T-helper 1 cell treated with Interleukin-12 subunit alpha and Interleukin-12 subunit beta and Interleukin-4 antibody, amounts not matched to agents 30 μg/mL and 1 μg/mL, for 36 hours (primary cell): ENCODE data around the gene NFATC1.

Experiments
- H3K27ac Mint-ChIP-seq: one replicate; pipeline ENCODE4 v1.8.0; 2021; ENCODE audit warnings: mild to moderate bottlenecking, mixed read lengths
- H3K27me3 Mint-ChIP-seq: one replicate; pipeline ENCODE4 v1.8.0; 2021; ENCODE audit warnings: low read depth, mixed read lengths
- H3K36me3 Mint-ChIP-seq: one replicate; pipeline ENCODE4 v1.8.0; 2021; ENCODE audit warnings: low read depth, mixed read lengths
- H3K4me1 Mint-ChIP-seq: one replicate; pipeline ENCODE4 v1.8.0; 2021; ENCODE audit warnings: low read depth, mixed read lengths
- H3K4me3 Mint-ChIP-seq: one replicate; pipeline ENCODE4 v1.8.0; 2021; ENCODE audit warnings: mild to moderate bottlenecking, moderate library complexity, mixed read lengths
- H3K9me3 Mint-ChIP-seq: one replicate; pipeline ENCODE4 v1.8.0; 2021; ENCODE audit warnings: mixed read lengths

The NFATC1 gene

DNA sequence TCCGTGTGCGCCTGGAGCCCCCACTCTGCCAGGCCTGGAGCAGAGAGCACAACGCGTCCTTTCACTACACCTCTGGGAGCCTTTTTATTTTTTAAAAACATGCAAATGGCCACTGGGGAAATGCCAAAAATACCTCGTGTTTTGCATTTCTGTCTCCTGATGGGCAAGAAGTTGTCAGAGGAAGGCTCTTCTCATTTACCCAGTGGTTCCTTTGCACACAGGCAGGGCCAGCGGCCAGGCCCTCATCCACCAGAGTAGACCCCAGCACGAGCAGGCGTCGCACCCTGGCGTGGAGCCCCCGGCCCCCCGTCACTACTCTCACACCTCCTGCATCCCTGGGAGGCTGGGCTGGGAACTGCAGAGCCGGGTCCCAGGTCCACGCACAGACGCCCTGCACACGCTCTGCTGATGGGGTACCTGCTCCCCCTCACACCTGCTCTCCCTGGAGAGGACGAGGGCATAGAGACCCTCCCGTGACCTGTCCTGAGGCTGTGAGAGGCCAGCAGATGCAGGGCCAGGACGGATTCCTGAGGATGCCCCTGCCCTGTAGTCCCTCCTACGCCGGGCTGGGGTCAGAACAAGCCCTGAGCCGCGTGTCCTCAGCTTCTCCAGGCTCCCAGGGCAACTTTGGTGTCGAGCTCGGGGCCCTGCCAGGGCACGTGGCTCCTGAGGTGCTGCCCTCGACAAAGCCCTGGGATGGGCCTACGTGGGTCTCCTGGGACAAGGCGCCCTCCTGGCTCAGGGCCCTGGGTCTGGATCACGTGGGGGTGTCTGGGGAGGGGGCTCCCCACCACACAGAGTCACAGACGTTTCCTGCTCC lies 65.0 kb downstream of the NFATC1 start:
- peaks cover 4% of the 10 kb centered on the region for H3K36me3 Mint-ChIP-seq
- H3K4me3 Mint-ChIP-seq = no peak overlapping the region
- no peak overlapping the region for H3K27ac Mint-ChIP-seq
- H3K9me3 Mint-ChIP-seq = no peaks in the 10 kb centered on the region
- no peaks in the 10 kb centered on the region for H3K27me3 Mint-ChIP-seq
- no peaks in the 10 kb centered on the region for H3K4me1 Mint-ChIP-seq

- no peak overlapping the region for H3K27ac Mint-ChIP-seq
- H3K4me1 Mint-ChIP-seq = no peaks in the 10 kb centered on the region
- H3K36me3 Mint-ChIP-seq = peaks cover 5% of the 10 kb centered on the region
- no peaks in the 10 kb centered on the region for H3K27me3 Mint-ChIP-seq
- no peak overlapping the region for H3K4me3 Mint-ChIP-seq
- no peaks in the 10 kb centered on the region for H3K9me3 Mint-ChIP-seq
These were observed 65.9 kb downstream of the NFATC1 start for GRCh38 chr18:79461627-79462026.

DNA sequence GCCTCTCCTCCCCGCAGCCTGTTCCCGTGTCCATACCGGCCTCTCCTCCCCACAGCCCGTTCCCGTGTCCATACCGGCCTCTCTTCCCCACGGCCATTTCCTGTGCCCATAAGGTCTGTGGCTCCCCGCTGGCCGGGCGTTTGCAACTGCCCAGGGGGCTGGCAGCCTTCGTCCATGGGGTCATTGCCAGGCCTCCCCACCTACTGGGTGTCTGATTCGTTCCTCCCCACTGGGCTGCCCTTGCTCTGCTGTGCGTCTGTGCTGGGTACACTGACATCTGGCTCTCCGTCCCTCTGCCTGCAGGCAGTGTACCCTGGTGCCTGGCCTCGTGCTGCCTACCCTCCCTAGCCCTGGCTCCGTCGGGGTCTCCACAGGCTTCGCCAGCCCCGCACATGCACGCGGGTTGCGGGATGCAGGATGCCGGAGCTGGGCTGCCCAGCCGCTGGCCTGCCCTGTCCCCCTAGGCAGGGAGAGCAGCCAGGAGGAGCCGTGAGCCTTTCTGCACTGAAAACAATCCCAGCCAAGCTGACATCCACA lies 67.8 kb downstream of the NFATC1 start:
- H3K27ac Mint-ChIP-seq = no peak overlapping the region
- H3K27me3 Mint-ChIP-seq = no peaks in the 10 kb centered on the region
- no peaks in the 10 kb centered on the region for H3K9me3 Mint-ChIP-seq
- H3K4me1 Mint-ChIP-seq = peaks cover 3% of the 10 kb centered on the region
- H3K36me3 Mint-ChIP-seq = peaks cover 7% of the 10 kb centered on the region
- H3K4me3 Mint-ChIP-seq = no peak overlapping the region

- Mint-ChIP-seq H3K36me3 (peaks cover 11% of the 10 kb centered on the region), H3K4me3 (no peak overlapping the region), H3K27ac (no peak overlapping the region), H3K9me3 (no peaks in the 10 kb centered on the region), H3K4me1 (peaks cover 3% of the 10 kb centered on the region), H3K27me3 (no peaks in the 10 kb centered on the region)
These were observed 69.8 kb downstream of the NFATC1 start for GRCh38 chr18:79465392-79465991.

- peaks cover 12% of the 10 kb centered on the region for H3K36me3 Mint-ChIP-seq
- no peaks in the 10 kb centered on the region for H3K27me3 Mint-ChIP-seq
- no peak overlapping the region for H3K27ac Mint-ChIP-seq
- H3K9me3 Mint-ChIP-seq = no peaks in the 10 kb centered on the region
- H3K4me1 Mint-ChIP-seq = peaks cover 3% of the 10 kb centered on the region
- H3K4me3 Mint-ChIP-seq = no peak overlapping the region
These were observed 70.9 kb downstream of the NFATC1 start for GRCh38 chr18:79466591-79466990.

- H3K27ac Mint-ChIP-seq = no peak overlapping the region
- no peaks in the 10 kb centered on the region for H3K27me3 Mint-ChIP-seq
- H3K4me1 Mint-ChIP-seq = peaks cover 3% of the 10 kb centered on the region
- no peaks in the 10 kb centered on the region for H3K9me3 Mint-ChIP-seq
- H3K36me3 Mint-ChIP-seq = peaks cover 14% of the 10 kb centered on the region
- no peak overlapping the region for H3K4me3 Mint-ChIP-seq
These were observed 71.4 kb downstream of the NFATC1 start for GRCh38 chr18:79467126-79467525.

DNA sequence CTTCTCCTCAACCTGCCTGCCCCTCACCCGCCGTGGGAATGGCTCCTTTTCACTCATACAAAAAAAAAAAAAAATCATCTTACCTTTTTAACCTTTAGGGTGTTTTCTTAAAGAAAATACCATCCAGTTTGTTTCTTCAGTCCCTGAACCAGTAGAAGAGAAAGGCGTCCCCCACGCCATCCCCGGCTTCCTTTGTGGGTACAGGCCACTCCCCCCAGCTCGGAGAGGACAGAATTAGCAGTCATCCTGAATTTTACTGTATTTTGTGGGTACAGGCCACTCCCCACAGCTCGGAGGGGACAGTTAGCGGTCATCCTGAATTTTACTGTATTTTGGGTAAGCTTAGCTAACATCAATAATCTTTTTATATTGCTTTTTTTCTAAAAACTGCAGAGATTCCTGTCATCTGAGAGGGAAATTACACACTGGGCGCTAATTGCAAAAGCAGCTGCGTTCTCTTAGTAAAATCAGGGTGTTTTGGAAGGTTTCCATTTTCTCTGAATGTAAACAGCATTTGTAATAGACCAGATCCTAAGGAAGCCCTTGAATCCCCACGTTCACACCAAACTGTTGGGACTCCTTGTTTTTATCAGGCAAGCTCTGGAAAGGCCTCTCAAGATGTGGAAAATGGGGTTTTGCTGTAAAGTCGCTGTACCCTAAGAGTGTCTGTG lies 72.5 kb downstream of the NFATC1 start:
- H3K4me3 Mint-ChIP-seq = no peak overlapping the region
- H3K27ac Mint-ChIP-seq = no peak overlapping the region

DNA sequence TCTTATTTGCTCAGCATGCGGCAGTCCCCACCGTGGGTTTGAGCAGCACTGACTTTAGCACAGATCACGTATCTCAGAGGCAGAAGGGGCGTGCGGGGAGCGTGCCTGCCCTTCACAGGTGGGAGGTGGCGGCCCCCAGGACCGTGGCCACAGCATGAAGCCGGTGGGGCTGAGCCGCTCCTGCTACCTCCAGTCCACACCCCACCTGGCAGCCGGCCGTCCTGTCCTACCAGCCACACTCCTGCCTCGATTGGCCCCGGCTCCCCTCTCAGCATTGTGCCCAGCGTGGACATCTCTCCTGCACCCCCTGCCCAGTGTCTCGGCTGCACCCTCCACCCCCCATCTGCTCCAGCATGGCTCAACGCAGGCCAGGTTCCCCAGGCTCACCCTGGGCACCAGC lies 73.6 kb downstream of the NFATC1 start:
- H3K27me3 Mint-ChIP-seq = no peaks in the 10 kb centered on the region
- no peak overlapping the region for H3K4me3 Mint-ChIP-seq
- no peaks in the 10 kb centered on the region for H3K9me3 Mint-ChIP-seq
- H3K27ac Mint-ChIP-seq = no peak overlapping the region
- H3K4me1 Mint-ChIP-seq = peaks cover 3% of the 10 kb centered on the region
- H3K36me3 Mint-ChIP-seq = peaks cover 15% of the 10 kb centered on the region

More for the DNA sequence above, 72.5 kb downstream of the NFATC1 start:
- no peaks in the 10 kb centered on the region for H3K9me3 Mint-ChIP-seq
- H3K27me3 Mint-ChIP-seq = no peaks in the 10 kb centered on the region
- H3K4me1 Mint-ChIP-seq = peaks cover 3% of the 10 kb centered on the region
- peaks cover 15% of the 10 kb centered on the region for H3K36me3 Mint-ChIP-seq

- Mint-ChIP-seq H3K4me3 (no peak overlapping the region), H3K36me3 (peaks cover 15% of the 10 kb centered on the region), H3K9me3 (no peaks in the 10 kb centered on the region), H3K27me3 (no peaks in the 10 kb centered on the region), H3K27ac (no peak overlapping the region), H3K4me1 (peaks cover 3% of the 10 kb centered on the region)
These were observed 74.2 kb downstream of the NFATC1 start for GRCh38 chr18:79469751-79470505.

GRCh38 chr18:79470547-79470946 lies 74.8 kb downstream of the NFATC1 start:
- no peaks in the 10 kb centered on the region for H3K9me3 Mint-ChIP-seq
- H3K4me1 Mint-ChIP-seq = peaks cover 3% of the 10 kb centered on the region
- H3K27me3 Mint-ChIP-seq = no peaks in the 10 kb centered on the region
- H3K4me3 Mint-ChIP-seq = no peak overlapping the region
- H3K27ac Mint-ChIP-seq = no peak overlapping the region
- peaks cover 13% of the 10 kb centered on the region for H3K36me3 Mint-ChIP-seq

DNA sequence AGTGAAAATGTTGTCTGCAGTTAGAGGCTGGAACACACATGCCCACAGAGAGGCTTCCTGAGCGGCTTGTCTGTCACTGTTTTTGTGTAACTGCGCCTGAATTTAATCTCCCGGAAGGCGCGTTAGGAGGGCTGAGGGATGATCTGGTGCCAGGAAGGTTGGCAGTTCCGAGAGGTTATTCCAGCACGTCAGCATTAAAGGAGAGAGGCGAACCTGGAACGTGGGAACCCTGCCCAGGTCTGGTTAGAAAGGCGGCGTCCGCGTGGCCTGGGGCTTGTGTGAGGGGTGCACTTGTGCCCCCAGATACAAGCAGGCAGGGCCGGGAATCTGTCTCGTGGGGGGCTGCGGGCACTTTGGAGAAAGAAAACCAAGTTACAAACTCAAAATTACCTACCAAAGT lies 75.3 kb downstream of the NFATC1 start:
- peaks cover 3% of the 10 kb centered on the region for H3K4me1 Mint-ChIP-seq
- no peak overlapping the region for H3K4me3 Mint-ChIP-seq
- H3K36me3 Mint-ChIP-seq = peaks cover 13% of the 10 kb centered on the region
- H3K27ac Mint-ChIP-seq = no peak overlapping the region
- H3K9me3 Mint-ChIP-seq = no peaks in the 10 kb centered on the region
- H3K27me3 Mint-ChIP-seq = no peaks in the 10 kb centered on the region

DNA sequence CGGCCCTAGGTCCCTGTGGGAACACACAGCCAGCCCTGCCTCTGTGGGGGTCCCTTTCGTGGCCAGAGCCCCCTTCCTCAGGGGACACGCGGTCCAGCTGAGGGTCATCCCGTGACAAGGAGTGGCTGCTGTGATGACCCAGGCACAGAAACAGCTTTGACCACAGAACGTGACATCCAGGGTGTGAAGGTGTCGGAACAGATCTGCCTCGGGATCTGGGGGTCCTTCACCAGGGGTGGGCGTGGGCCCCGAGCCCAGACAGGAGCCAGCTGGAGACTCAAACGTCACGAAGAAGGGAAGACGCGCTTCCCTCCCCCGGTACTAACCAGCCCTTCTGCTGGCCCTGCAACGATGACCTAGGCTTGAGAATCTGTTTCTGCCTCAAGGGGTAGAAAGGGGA lies 75.9 kb downstream of the NFATC1 start:
- Mint-ChIP-seq H3K4me3 (no peak overlapping the region), H3K27ac (no peak overlapping the region), H3K9me3 (no peaks in the 10 kb centered on the region), H3K27me3 (no peaks in the 10 kb centered on the region), H3K36me3 (peaks cover 14% of the 10 kb centered on the region), H3K4me1 (peaks cover 3% of the 10 kb centered on the region)

GRCh38 chr18:79472176-79472575 lies 76.4 kb downstream of the NFATC1 start:
- Mint-ChIP-seq H3K4me3 (no peak overlapping the region), H3K36me3 (peaks cover 17% of the 10 kb centered on the region), H3K4me1 (peaks cover 3% of the 10 kb centered on the region), H3K27ac (no peak overlapping the region), H3K9me3 (no peaks in the 10 kb centered on the region), H3K27me3 (no peaks in the 10 kb centered on the region)

- no peaks in the 10 kb centered on the region for H3K9me3 Mint-ChIP-seq
- no peak overlapping the region for H3K27ac Mint-ChIP-seq
- peaks cover 17% of the 10 kb centered on the region for H3K36me3 Mint-ChIP-seq
- H3K27me3 Mint-ChIP-seq = no peaks in the 10 kb centered on the region
- peaks cover 3% of the 10 kb centered on the region for H3K4me1 Mint-ChIP-seq
- H3K4me3 Mint-ChIP-seq = no peak overlapping the region
These were observed 77.2 kb downstream of the NFATC1 start for GRCh38 chr18:79472946-79473345.
